ENCODE data around the gene TREML4. TPM values are rescaled to one million over a fixed set of nuclear protein-coding genes. Genes with fewer than 3 reads are reported as not detected.

TREML4 gene
- total RNA-seq, 2 donors from 2014 or later, result not detected

GRCh38 chr6:41288030-41288753, 60.0 kb downstream of the TREML4 start:
- no peak for TF ChIP-seq CTCF (IDR thresholded peaks at IDR 0.05)
- Histone ChIP-seq H3K9ac (ENCODE audit: low read depth in 2 of 2, low read length in 2 of 2) (no peak overlapping the region), H3K4me1 (no peaks in the 10 kb centered on the region), H3K27me3 (no peaks in the 10 kb centered on the region), H3K4me3 (no peak overlapping the region), H3K27ac (no peak overlapping the region), H3K9me3 (no peaks in the 10 kb centered on the region), H3K36me3 (no peaks in the 10 kb centered on the region)
- DNase-seq, result no peak
- intact Hi-C loops (cut with DNase I), result no loop called here

Other genes with a start within 250 kb of the TREML4 start
- gene UNC5CL, start 189.1 kb upstream of the TREML4 start, total RNA-seq, result 1 to 10 TPM; 4.1 to 4.2 TPM
- not detected for gene TSPO2, start 185.9 kb upstream of the TREML4 start, total RNA-seq
- under 1 TPM in 1 of 2 donors, not detected in 1; 0.22 TPM for gene APOBEC2, start 175.1 kb upstream of the TREML4 start, total RNA-seq
- 10 to 100 TPM; 25.0 to 34.2 TPM for gene OARD1, start 156.0 kb upstream of the TREML4 start, total RNA-seq
- 10 to 100 TPM; 21.2 to 24.5 TPM for gene NFYA, start 155.4 kb upstream of the TREML4 start, total RNA-seq
- gene TREML1, start 74.0 kb upstream of the TREML4 start, total RNA-seq, result not detected
- under 1 TPM in 1 of 2 donors, not detected in 1; 0.88 TPM for gene TREM2, start 65.2 kb upstream of the TREML4 start, total RNA-seq
- under 1 TPM in 1 of 2 donors, not detected in 1; 0.11 TPM for gene TREML2, start 27.2 kb upstream of the TREML4 start, total RNA-seq
- gene TREM1, start 58.3 kb downstream of the TREML4 start, total RNA-seq, result 1 to 10 TPM in 1 of 2 donors, not detected in 1; 1.4 TPM
- gene NCR2, start 107.3 kb downstream of the TREML4 start, total RNA-seq, result not detected

Data from colonic mucosa (tissue), 4 donors.